Choroid plexus epithelial cell (primary cell): ENCODE measurements around the gene EPB41L5.

ENCODE experiments used
- DNase-seq: peaks from one replicate; pipeline ENCODE4 v3.0.0-alpha.2; 2010; ENCODE audit warnings: low read depth
- H3K4me3 ChIP-seq: 2 replicates; pipeline ENCODE4 v1.5.1; 2011; ENCODE audit warnings: low read depth, mild to moderate bottlenecking, control low read depth, low read length, moderate library complexity
- TF ChIP-seq, protein P1 (sequence below): conservative IDR thresholded peaks from 2 replicates; pipeline ENCODE4 v1.5.1; 2011; ENCODE audit warnings: low read depth, mild to moderate bottlenecking, control low read depth, inconsistent platforms, low read length, moderate library complexity

EPB41L5 gene

GRCh38 chr2:120029672-120030640 lies 17.1 kb downstream of the EPB41L5 start:
- DNase-seq: no peak
- TF ChIP-seq, protein P1, sequence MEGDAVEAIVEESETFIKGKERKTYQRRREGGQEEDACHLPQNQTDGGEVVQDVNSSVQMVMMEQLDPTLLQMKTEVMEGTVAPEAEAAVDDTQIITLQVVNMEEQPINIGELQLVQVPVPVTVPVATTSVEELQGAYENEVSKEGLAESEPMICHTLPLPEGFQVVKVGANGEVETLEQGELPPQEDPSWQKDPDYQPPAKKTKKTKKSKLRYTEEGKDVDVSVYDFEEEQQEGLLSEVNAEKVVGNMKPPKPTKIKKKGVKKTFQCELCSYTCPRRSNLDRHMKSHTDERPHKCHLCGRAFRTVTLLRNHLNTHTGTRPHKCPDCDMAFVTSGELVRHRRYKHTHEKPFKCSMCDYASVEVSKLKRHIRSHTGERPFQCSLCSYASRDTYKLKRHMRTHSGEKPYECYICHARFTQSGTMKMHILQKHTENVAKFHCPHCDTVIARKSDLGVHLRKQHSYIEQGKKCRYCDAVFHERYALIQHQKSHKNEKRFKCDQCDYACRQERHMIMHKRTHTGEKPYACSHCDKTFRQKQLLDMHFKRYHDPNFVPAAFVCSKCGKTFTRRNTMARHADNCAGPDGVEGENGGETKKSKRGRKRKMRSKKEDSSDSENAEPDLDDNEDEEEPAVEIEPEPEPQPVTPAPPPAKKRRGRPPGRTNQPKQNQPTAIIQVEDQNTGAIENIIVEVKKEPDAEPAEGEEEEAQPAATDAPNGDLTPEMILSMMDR: no peak
- H3K4me3 ChIP-seq: no peak overlapping the region

DNA sequence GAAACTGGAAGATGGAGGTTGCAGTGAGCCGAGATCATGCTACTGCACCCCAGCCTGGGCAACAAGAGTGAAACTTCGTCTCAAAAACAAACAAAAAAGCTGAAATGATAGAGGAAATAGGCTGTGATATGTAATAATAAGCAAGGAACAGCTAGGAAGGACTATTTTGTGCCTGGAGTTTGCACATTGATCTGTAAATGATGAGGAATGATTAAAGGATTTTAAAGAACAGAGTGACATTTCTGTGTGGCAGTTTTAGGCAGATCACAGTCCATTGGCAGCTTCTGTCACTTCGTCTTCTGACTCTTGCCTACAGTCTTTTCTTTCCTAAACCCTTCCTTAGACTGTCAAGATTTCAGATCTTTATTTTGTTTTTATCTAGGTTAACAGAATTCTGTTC lies 19.4 kb downstream of the EPB41L5 start:
- no peak overlapping the region for H3K4me3 ChIP-seq
- no peak for DNase-seq
- TF ChIP-seq, protein P1: no peak

DNA sequence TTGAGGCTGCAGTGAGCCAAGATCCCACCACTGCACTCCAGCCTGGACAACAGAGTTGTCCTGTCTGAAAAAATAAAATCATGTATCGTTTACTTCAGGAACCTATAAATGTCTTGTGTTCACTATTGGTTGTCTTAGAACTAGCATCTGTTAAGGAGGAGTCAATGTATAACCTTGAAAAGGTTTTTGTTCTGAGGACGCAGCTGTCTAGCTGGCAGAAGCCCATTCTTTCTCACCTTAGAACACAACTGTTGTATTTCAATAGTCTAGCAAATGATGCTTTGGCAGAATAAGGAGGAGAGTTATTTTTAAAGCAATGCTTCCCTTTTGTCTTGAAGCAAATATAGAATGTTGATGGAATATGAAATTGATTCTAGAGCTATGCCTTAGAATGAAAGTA lies 21.1 kb downstream of the EPB41L5 start:
- no peak for DNase-seq
- TF ChIP-seq, protein P1: no peak
- no peak overlapping the region for H3K4me3 ChIP-seq

DNA sequence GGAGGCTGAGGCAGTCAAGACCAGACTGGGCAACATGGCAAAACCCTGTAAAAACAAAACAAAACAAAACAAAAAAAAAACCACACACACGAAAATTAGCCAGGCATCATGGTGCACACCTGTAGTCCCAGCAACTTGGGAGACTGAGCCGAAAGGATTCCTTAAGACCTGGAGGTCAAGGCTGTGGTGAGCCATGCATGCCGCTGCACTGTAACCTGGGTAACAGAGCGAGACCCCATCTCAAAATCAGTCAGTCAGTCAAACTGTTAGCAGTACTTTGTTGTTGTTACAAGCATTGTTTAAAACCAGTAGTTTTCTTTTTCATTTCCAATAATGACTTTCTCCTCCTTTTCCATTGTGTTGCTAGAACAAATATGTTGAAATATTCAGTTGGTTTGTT lies 21.7 kb downstream of the EPB41L5 start:
- no peak overlapping the region for H3K4me3 ChIP-seq
- DNase-seq: no peak
- TF ChIP-seq, protein P1: no peak

DNA sequence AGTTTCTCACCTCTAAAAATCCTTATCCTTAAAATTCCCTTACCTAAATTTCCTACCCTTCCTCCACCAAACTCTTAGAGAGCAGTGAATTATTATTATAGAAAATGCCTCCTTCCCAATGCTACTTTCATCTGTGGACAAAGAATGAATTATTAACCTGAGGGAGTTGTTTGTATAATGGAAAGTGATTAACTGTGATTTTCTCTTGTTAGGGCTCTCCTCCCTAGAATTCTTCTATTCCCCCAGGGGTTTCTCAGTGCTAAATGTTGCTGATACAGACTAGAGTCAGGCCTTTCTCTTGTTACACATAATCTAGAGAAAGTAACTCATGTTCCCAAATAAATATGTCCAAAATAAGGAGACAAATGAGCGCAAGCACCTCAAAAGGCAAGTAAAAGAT lies 23.3 kb downstream of the EPB41L5 start:
- H3K4me3 ChIP-seq: no peak overlapping the region
- no peak for DNase-seq
- TF ChIP-seq, protein P1: no peak

GRCh38 chr2:120037995-120038541 lies 25.2 kb downstream of the EPB41L5 start:
- TF ChIP-seq, protein P1: no peak
- no peak for DNase-seq

More at GRCh38 chr2:120037995-120038541, 25.2 kb downstream of the EPB41L5 start:
- H3K4me3 ChIP-seq: no peak overlapping the region
